NOMO-1 treated with dmso at 0.1 percent for 144 hours (cell line): ENCODE data around the gene CNTNAP2.
"Not testable (repeated sequence)": the region's sequence is repeated elsewhere in the genome, so short reads cannot be mapped to it uniquely, and the experiment has no call there.

Source experiments
- DNase-seq: peaks from one replicate; lab custom pipeline; 2025; ENCODE audit not compliant: unreplicated experiment; lab: John Stamatoyannopoulos, UW

CNTNAP2 gene

GRCh38 chr7:147071536-147071935 lies 954.9 kb downstream of the CNTNAP2 start:
- no peak for DNase-seq

- no peak for DNase-seq
Observed at GRCh38 chr7:147078312-147078711, 961.7 kb downstream of the CNTNAP2 start.

GRCh38 chr7:147079083-147079482 lies 962.5 kb downstream of the CNTNAP2 start:
- DNase-seq: no peak

GRCh38 chr7:147079921-147080420 lies 963.4 kb downstream of the CNTNAP2 start:
- DNase-seq: no peak

- no peak for DNase-seq
Observed at GRCh38 chr7:147081117-147081516, 964.5 kb downstream of the CNTNAP2 start.

- DNase-seq: no peak
Observed at GRCh38 chr7:147089051-147089461, 972.5 kb downstream of the CNTNAP2 start.

GRCh38 chr7:147089608-147090007 lies 973.0 kb downstream of the CNTNAP2 start:
- DNase-seq: no peak

GRCh38 chr7:147096629-147097028 lies 980.0 kb downstream of the CNTNAP2 start:
- DNase-seq: no peak

GRCh38 chr7:147103224-147103623 lies 986.6 kb downstream of the CNTNAP2 start:
- DNase-seq: no peak

- DNase-seq: no peak
Observed at GRCh38 chr7:147106746-147107145, 990.1 kb downstream of the CNTNAP2 start.

- not testable (repeated sequence) for DNase-seq
Observed at GRCh38 chr7:147114525-147114924, 997.9 kb downstream of the CNTNAP2 start.

GRCh38 chr7:147136352-147136751 lies 1019.8 kb downstream of the CNTNAP2 start:
- DNase-seq: no peak

GRCh38 chr7:147145194-147145593 lies 1028.6 kb downstream of the CNTNAP2 start:
- no peak for DNase-seq

- no peak for DNase-seq
Observed at GRCh38 chr7:147146169-147146568, 1029.6 kb downstream of the CNTNAP2 start.

- DNase-seq: no peak
Observed at GRCh38 chr7:147151661-147152060, 1035.1 kb downstream of the CNTNAP2 start.

GRCh38 chr7:147153571-147153970 lies 1037.0 kb downstream of the CNTNAP2 start:
- no peak for DNase-seq

- no peak for DNase-seq
Observed at GRCh38 chr7:147161405-147161804, 1044.8 kb downstream of the CNTNAP2 start.

GRCh38 chr7:147170341-147171012 lies 1053.9 kb downstream of the CNTNAP2 start:
- no peak for DNase-seq

- DNase-seq: no peak
Observed at GRCh38 chr7:147171013-147171391, 1054.4 kb downstream of the CNTNAP2 start.

GRCh38 chr7:147173883-147174282 lies 1057.3 kb downstream of the CNTNAP2 start:
- DNase-seq: no peak

GRCh38 chr7:147182874-147183273 lies 1066.3 kb downstream of the CNTNAP2 start:
- no peak for DNase-seq

GRCh38 chr7:147183276-147183675 lies 1066.7 kb downstream of the CNTNAP2 start:
- DNase-seq: no peak

- no peak for DNase-seq
Observed at GRCh38 chr7:147188467-147188866, 1071.9 kb downstream of the CNTNAP2 start.
